Endothelial cell (in vitro differentiated cells): ENCODE measurements around the gene PC. TPM values are rescaled to one million over a fixed set of nuclear protein-coding genes. Genes with fewer than 3 reads are reported as not detected.

Experiments
- DNase-seq: peaks from one replicate; pipeline ENCODE4 v3.0.0; 2021; ENCODE audit warnings: low spot score
- H3K27ac Mint-ChIP-seq: one replicate; pipeline ENCODE4 v1.8.0; 2021; ENCODE audit warnings: mixed read lengths, inconsistent platforms; ENCODE audit not compliant: unreplicated experiment
- H3K27me3 Mint-ChIP-seq: one replicate; pipeline ENCODE4 v1.8.0; 2021; ENCODE audit warnings: mild to moderate bottlenecking, moderate library complexity, mixed read lengths, inconsistent platforms; ENCODE audit not compliant: unreplicated experiment
- H3K36me3 Mint-ChIP-seq: one replicate; pipeline ENCODE4 v1.8.0; 2021; ENCODE audit warnings: mild to moderate bottlenecking, low read depth, mixed read lengths, inconsistent platforms; ENCODE audit not compliant: unreplicated experiment
- H3K4me1 Mint-ChIP-seq: one replicate; pipeline ENCODE4 v1.8.0; 2021; ENCODE audit warnings: mild to moderate bottlenecking, mixed read lengths, inconsistent platforms; ENCODE audit not compliant: unreplicated experiment
- H3K4me3 Mint-ChIP-seq: one replicate; pipeline ENCODE4 v1.8.0; 2021; ENCODE audit warnings: mild to moderate bottlenecking, mixed read lengths, inconsistent platforms; ENCODE audit not compliant: unreplicated experiment
- H3K9me3 Mint-ChIP-seq: one replicate; pipeline ENCODE4 v1.8.0; 2021; ENCODE audit warnings: mixed read lengths, inconsistent platforms; ENCODE audit not compliant: unreplicated experiment
- total RNA-seq: library from RNA; stranded (reverse); fragmentation: NEBNext Ultra II Directional; extraction: Animal tissue kit (Norgen Biotek cat#: 25700); gene quantifications from one replicate; pipeline ENCODE4 v1.2.1, GENCODE V29; 2021; ENCODE audit not compliant: unreplicated experiment
- TF ChIP-seq, protein P1 (sequence below): fragments of 200-600 bp; sonication (generic); IDR thresholded peaks from one replicate; pipeline ENCODE4 v1.5.0; 2021; ENCODE audit warnings: antibody characterized with exemption; ENCODE audit not compliant: unreplicated experiment

PC gene
- total RNA-seq, 1 donor from 2014 or later: 5.8 TPM

DNA sequence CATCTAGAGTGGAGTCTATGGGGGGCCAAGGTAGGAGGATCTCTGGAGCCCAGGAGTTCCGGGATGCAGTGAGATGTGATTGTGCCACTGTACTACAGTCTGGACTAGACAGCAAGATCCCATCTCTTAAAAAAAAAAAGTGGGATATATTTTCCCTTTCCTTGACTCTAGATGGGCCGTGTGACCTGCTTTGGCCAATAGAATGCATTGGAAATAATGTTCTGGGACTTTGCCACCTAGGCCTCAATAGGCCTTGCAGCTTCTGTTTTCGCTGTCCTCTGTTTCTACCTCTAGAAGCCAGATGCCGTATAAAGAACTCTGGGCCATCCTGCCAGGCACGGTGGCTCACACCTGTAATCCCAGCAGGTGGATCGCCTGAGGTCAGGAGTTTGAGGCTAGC lies 20.5 kb upstream of the PC start:
- DNase-seq: no peak
- TF ChIP-seq, protein P1, sequence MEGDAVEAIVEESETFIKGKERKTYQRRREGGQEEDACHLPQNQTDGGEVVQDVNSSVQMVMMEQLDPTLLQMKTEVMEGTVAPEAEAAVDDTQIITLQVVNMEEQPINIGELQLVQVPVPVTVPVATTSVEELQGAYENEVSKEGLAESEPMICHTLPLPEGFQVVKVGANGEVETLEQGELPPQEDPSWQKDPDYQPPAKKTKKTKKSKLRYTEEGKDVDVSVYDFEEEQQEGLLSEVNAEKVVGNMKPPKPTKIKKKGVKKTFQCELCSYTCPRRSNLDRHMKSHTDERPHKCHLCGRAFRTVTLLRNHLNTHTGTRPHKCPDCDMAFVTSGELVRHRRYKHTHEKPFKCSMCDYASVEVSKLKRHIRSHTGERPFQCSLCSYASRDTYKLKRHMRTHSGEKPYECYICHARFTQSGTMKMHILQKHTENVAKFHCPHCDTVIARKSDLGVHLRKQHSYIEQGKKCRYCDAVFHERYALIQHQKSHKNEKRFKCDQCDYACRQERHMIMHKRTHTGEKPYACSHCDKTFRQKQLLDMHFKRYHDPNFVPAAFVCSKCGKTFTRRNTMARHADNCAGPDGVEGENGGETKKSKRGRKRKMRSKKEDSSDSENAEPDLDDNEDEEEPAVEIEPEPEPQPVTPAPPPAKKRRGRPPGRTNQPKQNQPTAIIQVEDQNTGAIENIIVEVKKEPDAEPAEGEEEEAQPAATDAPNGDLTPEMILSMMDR: no peak
- Mint-ChIP-seq H3K9me3 (no peaks in the 10 kb centered on the region), H3K27ac (no peak overlapping the region), H3K4me3 (no peak overlapping the region), H3K27me3 (peaks cover 4% of the 10 kb centered on the region), H3K4me1 (no peaks in the 10 kb centered on the region), H3K36me3 (peaks cover 7% of the 10 kb centered on the region)

DNA sequence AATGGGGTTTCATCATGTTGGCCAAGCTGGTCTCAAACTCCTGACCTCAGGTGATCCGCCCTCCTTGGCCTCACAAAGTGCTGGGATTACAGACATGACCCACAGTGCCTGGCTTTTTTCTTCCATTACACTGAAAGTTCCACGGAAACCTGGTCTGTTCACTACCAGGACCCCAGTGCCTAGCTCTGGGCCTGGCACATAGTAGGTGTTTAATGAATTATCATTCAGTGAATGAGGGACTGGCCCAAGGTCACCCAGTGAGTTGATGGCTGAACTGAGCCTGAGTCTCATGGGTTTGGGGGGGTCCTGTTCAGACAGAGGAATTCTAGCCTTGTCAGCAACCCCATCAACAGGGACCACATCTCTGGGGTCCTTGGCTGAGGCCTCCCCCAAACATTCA lies 20.0 kb upstream of the PC start:
- Mint-ChIP-seq H3K36me3 (peaks cover 7% of the 10 kb centered on the region), H3K4me1 (no peaks in the 10 kb centered on the region), H3K27me3 (peaks cover 4% of the 10 kb centered on the region), H3K4me3 (no peak overlapping the region), H3K9me3 (no peaks in the 10 kb centered on the region), H3K27ac (no peak overlapping the region)
- no peak for DNase-seq
- TF ChIP-seq, protein P1: no peak

DNA sequence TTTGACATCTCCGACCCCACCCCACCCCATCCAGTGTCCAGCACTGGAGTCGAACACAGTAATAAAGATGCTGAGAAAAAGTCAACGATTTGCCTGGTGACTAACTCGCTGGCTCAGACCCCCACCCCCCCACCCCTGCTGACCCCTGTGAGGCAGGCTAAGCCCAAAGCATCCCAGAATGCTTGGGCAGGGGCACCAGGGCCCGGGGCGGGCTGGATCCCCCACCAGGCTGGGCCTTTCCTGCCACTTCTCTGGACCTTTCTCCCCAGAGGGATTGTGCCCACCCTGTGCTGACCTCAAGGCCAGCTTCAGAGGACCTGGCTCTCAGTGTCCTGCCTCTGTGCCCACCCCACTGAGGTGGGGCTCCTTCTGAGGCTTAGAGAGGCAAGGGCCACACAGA lies 18.7 kb upstream of the PC start:
- Mint-ChIP-seq H3K27ac (no peak overlapping the region), H3K27me3 (peaks cover 1% of the 10 kb centered on the region), H3K9me3 (no peaks in the 10 kb centered on the region), H3K4me3 (no peak overlapping the region), H3K36me3 (peaks cover 3% of the 10 kb centered on the region), H3K4me1 (no peaks in the 10 kb centered on the region)
- TF ChIP-seq, protein P1: no peak
- no peak for DNase-seq

DNA sequence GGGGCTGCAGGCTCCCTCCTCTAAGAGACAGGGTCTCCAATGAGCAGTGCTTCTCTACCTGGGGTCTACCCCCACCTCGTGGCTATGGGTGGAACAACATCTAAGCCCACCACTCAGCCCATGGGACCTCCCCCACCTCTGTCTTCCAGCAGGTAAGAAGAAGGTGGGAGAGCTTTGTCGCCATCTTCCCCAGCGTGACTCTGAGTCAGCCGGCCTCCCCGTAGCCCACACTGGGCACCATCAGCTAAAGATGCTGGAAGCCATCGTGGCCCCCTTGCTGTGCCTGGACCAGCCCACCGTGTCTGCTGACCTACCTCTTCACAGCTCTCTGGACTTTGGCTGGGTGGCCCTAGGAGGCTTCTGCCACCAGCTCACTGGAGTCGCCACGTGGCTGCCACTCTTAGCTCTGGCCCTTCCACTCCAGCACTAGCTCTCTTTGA lies 17.9 kb upstream of the PC start:
- peak; percentile 76 for DNase-seq
- Mint-ChIP-seq H3K9me3 (no peaks in the 10 kb centered on the region), H3K27me3 (peaks cover 1% of the 10 kb centered on the region), H3K4me3 (no peak overlapping the region), H3K4me1 (no peaks in the 10 kb centered on the region), H3K36me3 (peaks cover 3% of the 10 kb centered on the region), H3K27ac (no peak overlapping the region)
- TF ChIP-seq, protein P1: peak; percentile 78

DNA sequence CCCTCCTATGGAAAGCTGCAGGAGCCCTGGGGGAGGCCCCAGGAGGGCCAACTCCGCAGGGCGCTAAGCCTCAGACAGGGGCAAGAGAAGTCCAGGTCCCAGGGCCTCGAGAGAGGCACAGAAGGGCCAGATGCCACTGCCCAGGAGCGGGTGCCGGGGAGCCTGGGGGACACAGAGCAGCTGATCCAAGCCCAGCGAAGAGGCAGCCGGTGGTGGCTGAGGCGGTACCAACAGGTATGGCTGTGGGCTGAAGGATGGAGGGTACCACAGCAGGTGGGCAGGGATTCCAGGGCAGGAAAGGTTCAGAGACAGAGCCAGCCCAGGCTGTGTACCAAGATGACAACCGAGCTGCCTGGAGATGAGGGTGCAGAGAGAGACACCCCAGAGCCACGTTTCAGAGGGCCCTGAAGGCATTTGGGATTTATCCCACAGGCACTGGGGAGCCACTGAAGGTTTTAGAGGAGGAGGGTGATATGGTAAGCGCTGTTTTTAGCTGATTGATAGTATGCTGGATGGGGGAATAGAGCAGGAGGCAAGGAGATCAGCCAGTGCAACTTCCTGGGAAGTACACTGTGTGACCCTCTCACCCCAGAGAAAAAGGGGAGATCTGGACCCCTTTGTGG lies 17.3 kb upstream of the PC start:
- H3K27me3 Mint-ChIP-seq: peaks cover 4% of the 10 kb centered on the region
- H3K9me3 Mint-ChIP-seq: no peaks in the 10 kb centered on the region
- peaks cover 3% of the 10 kb centered on the region for H3K36me3 Mint-ChIP-seq
- TF ChIP-seq, protein P1: no peak
- no peaks in the 10 kb centered on the region for H3K4me1 Mint-ChIP-seq
- no peak for DNase-seq
- no peak overlapping the region for H3K4me3 Mint-ChIP-seq
- H3K27ac Mint-ChIP-seq: no peak overlapping the region
